CD4-positive, alpha-beta T cell (primary cell): ENCODE measurements around the gene GTF2H4. TPM values are rescaled to one million over a fixed set of nuclear protein-coding genes. Genes with fewer than 3 reads are reported as not detected.
"Not testable (repeated sequence)": the region's sequence is repeated elsewhere in the genome, so short reads cannot be mapped to it uniquely, and the experiment has no call there.

Experiments used
- ATAC-seq: fragments of 200-7000 bp; cut with Tn5 transposase; one replicate; pipeline ENCODE4 v1.10.0; 2022; ENCODE audit warnings: mild to moderate bottlenecking; ENCODE audit not compliant: poor library complexity
- CTCF ChIA-PET: fragments of 350-600 bp; sonication (Branson Sonifier 250); formaldehyde crosslinking; loops from one replicate; lab custom pipeline; 2021; ENCODE audit warnings: antibody characterized with exemption, inconsistent platforms; lab: Charles Lee
- POLR2A ChIA-PET: fragments of 350-600 bp; sonication (Branson Sonifier 250); formaldehyde crosslinking; loops from one replicate; lab custom pipeline; 2021; ENCODE audit warnings: antibody characterized with exemption, inconsistent platforms; lab: Charles Lee
- DNase-seq, 14 experiments: peaks; one replicate each; pipeline ENCODE4 v3.0.0-alpha.2; 2013 to 2020; ENCODE audit warnings: mixed read lengths in 2 of 14
- H3K27ac ChIP-seq, 2 donors: one replicate each; pipeline versions ENCODE4 v1.5.1 to v1.7.0; 2013; ENCODE audit warnings: low read length in 2 of 2, low read depth in 1 of 2, mild to moderate bottlenecking in 1 of 2
- H3K27me3 ChIP-seq, 2 experiments: 1 replicate in 1 of 2; 2 replicates in 1 of 2; pipeline versions ENCODE4 v1.6.1 to v1.7.0; 2013; ENCODE audit warnings: low read length in 2 of 2, control low read depth in 1 of 2, mild to moderate bottlenecking in 1 of 2, moderate library complexity in 1 of 2; ENCODE audit not compliant: insufficient read depth in 2 of 2, control insufficient read depth in 1 of 2
- H3K36me3 ChIP-seq: one replicate; pipeline ENCODE4 v1.6.1; 2013; ENCODE audit warnings: low read length, control low read depth; ENCODE audit not compliant: insufficient read depth
- H3K4me1 ChIP-seq: one replicate; pipeline ENCODE4 v1.6.1; 2013; ENCODE audit warnings: low read length, control low read depth; ENCODE audit not compliant: insufficient read depth
- H3K4me3 ChIP-seq: one replicate; pipeline ENCODE4 v1.5.1; 2013; ENCODE audit warnings: mild to moderate bottlenecking, low read length, moderate library complexity
- H3K9me3 ChIP-seq, 2 experiments: 1 replicate in 1 of 2; 2 replicates in 1 of 2; pipeline versions ENCODE4 v1.6.1 to v1.7.0; 2013; ENCODE audit warnings: low read length in 2 of 2, mild to moderate bottlenecking in 2 of 2, control low read depth in 1 of 2, moderate library complexity in 1 of 2; ENCODE audit not compliant: control insufficient read depth in 1 of 2, insufficient read depth in 1 of 2
- H3K27ac Mint-ChIP-seq: one replicate; pipeline ENCODE4 v1.8.0; 2020; ENCODE audit warnings: mixed read lengths
- H3K27me3 Mint-ChIP-seq: one replicate; pipeline ENCODE4 v1.8.0; 2021; ENCODE audit warnings: mixed read lengths
- H3K36me3 Mint-ChIP-seq: one replicate; pipeline ENCODE4 v1.8.0; 2021; ENCODE audit warnings: low read depth, mixed read lengths
- H3K4me1 Mint-ChIP-seq: one replicate; pipeline ENCODE4 v1.8.0; 2021; ENCODE audit warnings: low read depth, mixed read lengths
- H3K4me3 Mint-ChIP-seq: one replicate; pipeline ENCODE4 v1.8.0; 2020; ENCODE audit warnings: mild to moderate bottlenecking, mixed read lengths
- H3K9me3 Mint-ChIP-seq: one replicate; pipeline ENCODE4 v1.8.0; 2020; ENCODE audit warnings: mixed read lengths
- CTCF ChIP-seq: fragments of 200-600 bp; IDR thresholded peaks from one replicate; pipeline ENCODE4 v1.8.0; 2022; ENCODE audit warnings: antibody characterized with exemption, mild to moderate bottlenecking
- intact Hi-C, 2 experiments: fragments of 100-400 bp; cut with DNase I in 1 of 2; cut with micrococcal nuclease in 1 of 2; formaldehyde crosslinking; loops; one replicate each; pipeline versions ENCODE4 v1.15.1 to v1.9.0; 2023 to 2025; cut with DNase I, micrococcal nuclease
- total RNA-seq, 174 experiments: library from RNA in 2 of 174; stranded (reverse) in 2 of 174; gene quantifications; one replicate each; pipeline ENCODE4 v1.2.3 and lab custom pipeline; 2021 to 2026

The GTF2H4 gene
- total RNA-seq, 2 experiments from 2014 or later: 7.7 to 10.7 TPM

GRCh38 chr6:30862156-30862875 is 45.7 kb upstream of the GTF2H4 start:
- Mint-ChIP-seq H3K4me3 (no peak overlapping the region), H3K27ac (no peak overlapping the region), H3K27me3 (no peaks in the 10 kb centered on the region), H3K36me3 (peaks cover 4% of the 10 kb centered on the region), H3K9me3 (peaks cover 1% of the 10 kb centered on the region), H3K4me1 (no peaks in the 10 kb centered on the region)
- H3K27me3 ChIP-seq: no peaks in the 10 kb centered on the region
- ChIA-PET CTCF (no interaction called here), POLR2A (interaction anchor here (0.5 kb wide), 1 partner anchor 63 kb away, joined by 3 read pairs; no protein-coding TSS in a partner anchor)
- intact Hi-C loops: no loop called here
- no peak for TF ChIP-seq CTCF
- ATAC-seq (no peak), DNase-seq (no peak)
- no peak overlapping the region for H3K4me3 ChIP-seq
- H3K36me3 ChIP-seq: no peaks in the 10 kb centered on the region
- peaks cover 0 to 10% of the 10 kb centered on the region in 2 experiments for H3K9me3 ChIP-seq
- no peaks in the 10 kb centered on the region for H3K4me1 ChIP-seq
- no peak overlapping the region for H3K27ac ChIP-seq

- TF ChIP-seq CTCF: no peak
- no peak for ATAC-seq
- DNase-seq: no peak
- H3K4me3 Mint-ChIP-seq: no peak overlapping the region
- no peak overlapping the region for H3K27ac Mint-ChIP-seq
- no peaks in the 10 kb centered on the region for H3K4me1 Mint-ChIP-seq
- Histone ChIP-seq H3K4me1 (no peaks in the 10 kb centered on the region), H3K27ac (no peak overlapping the region), H3K9me3 (peaks cover 0 to 10% of the 10 kb centered on the region in 2 experiments), H3K4me3 (no peak overlapping the region), H3K36me3 (no peaks in the 10 kb centered on the region), H3K27me3 (no peaks in the 10 kb centered on the region)
- ChIA-PET POLR2A (no interaction called here), CTCF (no interaction called here)
- intact Hi-C loops: no loop called here
- peaks cover 7% of the 10 kb centered on the region for H3K9me3 Mint-ChIP-seq
- peaks cover 6% of the 10 kb centered on the region for H3K36me3 Mint-ChIP-seq
- no peaks in the 10 kb centered on the region for H3K27me3 Mint-ChIP-seq
Observed at GRCh38 chr6:30864325-30864724, 43.7 kb upstream of the GTF2H4 start.

- H3K4me3 ChIP-seq, POLR2A ChIA-PET, H3K36me3 ChIP-seq, H3K27ac ChIP-seq, H3K4me1 Mint-ChIP-seq, intact Hi-C loops, H3K4me1 ChIP-seq, H3K27me3 ChIP-seq, H3K4me3 Mint-ChIP-seq, H3K27ac Mint-ChIP-seq, ATAC-seq, CTCF ChIA-PET, H3K27me3 Mint-ChIP-seq, DNase-seq: not testable (repeated sequence)
- H3K9me3 Mint-ChIP-seq: peaks cover 10% of the 10 kb centered on the region
- peaks cover 10% of the 10 kb centered on the region in 2 experiments for H3K9me3 ChIP-seq
- peaks cover 18% of the 10 kb centered on the region for H3K36me3 Mint-ChIP-seq
Observed at GRCh38 chr6:30869241-30869749, 38.7 kb upstream of the GTF2H4 start.
